Myocyte (in vitro differentiated cells): Measurements from ENCODE around the gene CDK5RAP3. TPM values are rescaled to one million over a fixed set of nuclear protein-coding genes. Genes with fewer than 3 reads are reported as not detected.

Source experiments
- DNase-seq: peaks from one replicate; pipeline ENCODE4 v3.0.0-alpha.2; 2012; ENCODE audit warnings: low read depth
- total RNA-seq: library from RNA; depleted of rRNA; stranded (reverse); fragments of >200 nt; gene quantifications from 2 replicates; pipeline ENCODE4 v1.2.3, GENCODE V29; 2014

Gene CDK5RAP3
- total RNA-seq, 1 donor from 2014 or later, result 105 TPM

DNA sequence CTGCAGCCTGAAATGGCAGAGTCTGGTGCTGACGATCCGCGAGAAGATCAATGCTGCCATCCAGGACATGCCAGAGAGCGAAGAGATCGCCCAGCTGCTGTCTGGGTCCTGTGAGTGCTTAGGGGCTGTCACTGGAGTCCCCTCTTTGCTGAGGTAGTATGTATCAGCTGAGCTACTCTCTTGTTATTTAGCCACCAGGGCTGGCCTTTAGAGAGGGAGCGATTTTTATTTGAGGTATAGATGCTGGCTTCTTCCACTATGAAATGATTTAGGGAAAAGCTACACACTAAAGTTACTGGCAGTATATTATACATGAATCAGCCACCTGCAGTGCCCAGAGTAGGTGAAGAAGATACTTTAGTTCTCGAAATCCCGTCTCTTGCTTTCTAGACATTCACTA lies 2.6 kb downstream of the CDK5RAP3 start:
- DNase-seq, result no peak

DNA sequence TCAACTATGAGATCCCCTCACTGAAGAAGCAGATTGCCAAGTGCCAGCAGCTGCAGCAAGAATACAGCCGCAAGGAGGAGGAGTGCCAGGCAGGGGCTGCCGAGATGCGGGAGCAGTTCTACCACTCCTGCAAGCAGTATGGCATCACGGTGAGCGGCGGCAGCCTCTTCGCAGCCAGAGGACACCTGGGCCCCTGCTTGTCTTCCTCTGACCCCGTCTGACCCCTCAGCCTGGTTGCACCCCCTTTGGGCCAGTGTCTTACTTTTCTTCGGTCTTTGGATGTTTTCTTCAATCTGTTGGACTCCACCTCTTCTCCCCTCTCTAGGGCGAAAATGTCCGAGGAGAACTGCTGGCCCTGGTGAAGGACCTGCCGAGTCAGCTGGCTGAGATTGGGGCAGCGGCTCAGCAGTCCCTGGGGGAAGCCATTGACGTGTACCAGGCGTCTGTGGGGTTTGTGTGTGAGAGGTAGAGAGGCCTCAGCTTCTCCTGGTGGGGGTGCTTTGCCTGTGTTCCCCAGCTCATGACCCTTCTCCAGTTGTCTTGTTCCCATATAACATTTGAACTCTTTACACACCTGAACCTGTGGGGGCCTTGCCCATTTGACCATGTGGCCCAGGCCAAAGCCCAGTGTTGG lies 4.4 kb downstream of the CDK5RAP3 start:
- DNase-seq, result no peak

DNA sequence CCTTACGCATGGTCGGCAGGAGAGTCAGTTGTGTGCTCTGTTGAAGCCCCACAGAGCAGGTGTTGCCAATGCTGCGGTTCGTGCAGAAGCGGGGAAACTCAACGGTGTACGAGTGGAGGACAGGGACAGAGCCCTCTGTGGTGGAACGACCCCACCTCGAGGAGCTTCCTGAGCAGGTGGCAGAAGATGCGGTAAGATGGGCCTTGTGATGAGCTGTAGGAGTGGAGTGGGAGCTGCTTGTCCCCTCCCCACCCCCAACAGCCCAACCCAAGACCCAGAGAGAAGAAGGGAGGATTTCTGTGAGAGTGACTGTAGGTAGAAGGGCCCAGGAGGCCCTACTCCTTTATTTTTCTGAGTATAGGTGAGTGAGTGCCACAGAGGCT lies 4.9 kb downstream of the CDK5RAP3 start:
- no peak for DNase-seq

DNA sequence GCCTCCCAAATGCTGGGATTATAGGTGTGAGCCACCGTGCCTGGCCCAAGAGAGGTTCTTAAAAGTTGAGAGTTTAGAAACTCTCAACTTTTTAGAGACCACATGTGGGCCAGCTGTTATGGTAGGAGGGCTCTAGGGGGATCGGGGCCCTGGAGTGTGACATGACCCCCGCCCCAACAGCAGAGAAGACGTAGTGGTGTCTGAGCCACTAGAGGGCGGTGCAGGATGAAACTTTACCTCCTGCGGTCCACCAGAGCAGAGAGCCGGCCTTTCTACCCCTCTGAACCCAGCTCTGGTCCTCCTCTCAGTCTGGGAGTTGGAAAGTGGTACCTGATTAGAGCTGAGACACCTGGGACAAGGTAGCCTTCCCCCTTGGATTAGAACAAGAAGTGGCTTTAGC lies 7.4 kb downstream of the CDK5RAP3 start:
- DNase-seq, result peak; percentile 74

DNA sequence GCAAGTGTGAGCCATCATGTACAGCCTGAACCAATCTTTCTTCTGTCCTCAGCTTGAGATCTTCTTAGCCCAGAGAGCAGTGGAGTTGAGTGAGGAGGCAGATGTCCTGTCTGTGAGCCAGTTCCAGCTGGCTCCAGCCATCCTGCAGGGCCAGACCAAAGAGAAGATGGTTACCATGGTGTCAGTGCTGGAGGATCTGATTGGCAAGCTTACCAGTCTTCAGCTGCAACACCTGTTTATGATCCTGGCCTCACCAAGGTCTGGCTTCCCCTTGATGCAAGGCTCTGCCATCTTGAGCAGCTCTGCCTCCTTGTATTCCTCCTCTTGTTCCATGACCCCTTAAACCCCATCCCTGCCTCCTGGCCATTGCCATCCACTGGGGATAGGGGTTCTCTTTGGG lies 9.6 kb downstream of the CDK5RAP3 start:
- no peak for DNase-seq

DNA sequence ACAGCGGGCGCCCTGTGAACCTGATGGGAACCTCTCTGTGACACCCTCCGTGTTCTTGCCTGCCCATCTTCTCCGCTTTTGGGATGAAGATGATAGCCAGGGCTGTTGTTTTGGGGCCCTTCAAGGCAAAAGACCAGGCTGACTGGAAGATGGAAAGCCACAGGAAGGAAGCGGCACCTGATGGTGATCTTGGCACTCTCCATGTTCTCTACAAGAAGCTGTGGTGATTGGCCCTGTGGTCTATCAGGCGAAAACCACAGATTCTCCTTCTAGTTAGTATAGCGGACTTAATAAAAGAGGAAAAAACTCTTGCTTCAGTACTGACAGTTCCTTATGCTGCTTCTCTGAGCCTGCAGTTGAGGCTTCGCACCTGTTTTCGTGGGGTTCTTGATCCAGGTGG lies 10.5 kb downstream of the CDK5RAP3 start:
- no peak for DNase-seq

DNA sequence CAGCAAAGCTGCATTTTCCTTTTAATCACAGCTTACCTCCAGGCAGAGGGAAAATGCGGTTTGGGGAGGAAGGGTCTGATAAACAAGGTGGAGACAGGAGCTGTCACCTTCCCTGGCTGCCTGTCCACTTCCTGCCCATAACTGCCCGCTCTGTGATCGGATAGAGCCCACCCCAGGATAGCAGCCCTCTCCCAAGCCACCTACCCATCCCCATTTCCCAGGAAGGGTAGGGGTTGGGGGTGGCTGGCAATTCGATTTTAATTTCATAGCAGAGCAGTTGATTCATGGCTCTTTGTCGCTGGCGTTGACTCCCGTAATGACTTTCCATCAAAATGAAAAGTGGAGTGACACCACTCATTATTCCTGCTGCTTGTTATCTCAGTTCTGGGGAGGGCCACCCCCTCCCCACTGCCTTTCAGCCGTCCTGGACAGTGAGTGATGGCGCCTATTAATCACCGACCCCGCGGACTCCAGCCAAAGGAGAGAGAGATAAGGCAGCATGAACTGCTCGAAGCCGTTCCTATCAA lies 11.2 kb downstream of the CDK5RAP3 start:
- no peak for DNase-seq

DNA sequence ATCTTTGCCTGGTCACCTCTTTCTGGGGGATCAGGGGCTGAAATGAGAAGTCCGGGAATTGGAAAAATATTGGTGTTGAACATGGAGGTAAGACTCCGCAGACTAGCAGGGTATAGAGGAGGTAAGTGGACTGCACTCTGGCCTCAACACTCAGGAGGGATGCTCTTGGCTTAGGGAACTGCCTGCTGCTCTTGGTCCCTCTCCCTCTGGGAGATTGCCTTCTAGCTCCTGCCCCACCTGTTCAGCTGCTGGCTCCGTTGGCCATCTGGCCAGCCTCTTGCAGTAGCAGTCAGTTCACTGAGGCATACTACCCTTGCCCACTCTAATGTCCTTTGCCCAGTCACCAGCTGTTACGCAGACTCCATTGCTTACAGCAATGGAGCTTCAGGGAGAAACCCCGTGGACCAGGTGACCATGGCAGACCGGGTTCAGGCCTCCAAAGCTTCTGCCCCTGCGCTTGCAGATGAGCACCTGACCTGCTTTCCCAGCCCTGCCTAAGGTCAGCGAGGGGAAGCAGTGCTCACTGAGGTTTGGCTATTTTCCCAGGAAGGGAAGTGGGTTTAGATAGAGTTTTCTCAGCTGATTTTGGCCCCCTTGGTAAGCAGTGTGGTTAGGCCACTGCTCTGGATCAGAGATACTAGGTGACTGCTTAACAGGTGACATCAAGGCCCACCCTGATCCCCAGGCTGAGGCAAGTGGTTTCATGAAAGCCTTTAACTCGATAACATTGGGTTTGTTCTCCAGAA lies 11.9 kb downstream of the CDK5RAP3 start:
- DNase-seq, result peak; percentile 78

DNA sequence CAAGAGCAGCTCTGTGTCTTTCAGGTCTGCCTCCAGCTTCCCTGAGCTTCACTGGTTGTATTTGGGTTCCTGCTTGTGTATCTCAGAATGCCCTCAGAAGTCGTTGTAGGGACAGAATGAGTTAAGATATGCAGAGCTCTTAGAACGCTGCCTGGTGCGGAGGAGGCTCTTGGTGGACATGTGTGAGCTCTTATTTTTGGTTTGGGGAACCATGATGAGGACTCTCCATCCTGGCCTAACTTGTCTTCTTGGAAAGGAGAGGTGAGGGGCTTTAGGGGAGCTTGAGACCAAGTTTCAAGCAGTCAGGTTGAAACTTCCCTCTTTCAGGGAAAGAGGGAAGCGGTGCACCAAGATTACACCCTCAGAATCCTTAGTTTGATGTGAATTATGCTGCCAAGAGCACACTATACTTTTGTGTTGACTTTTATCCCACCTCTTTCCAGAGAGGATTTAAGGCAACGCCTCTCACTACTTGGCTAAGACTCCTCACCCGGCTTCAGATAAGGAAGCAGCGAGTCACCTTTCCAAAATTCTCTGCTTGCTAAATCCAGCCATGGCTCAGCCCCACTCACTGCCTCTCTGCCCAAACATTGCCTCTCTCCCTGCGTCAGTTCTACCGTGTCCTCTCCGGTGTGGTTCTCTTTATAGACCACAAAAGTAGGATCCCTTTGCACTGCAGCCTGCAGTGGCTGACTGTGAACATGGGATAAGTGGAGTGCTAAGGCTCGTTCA lies 12.7 kb downstream of the CDK5RAP3 start:
- peak; percentile 87 for DNase-seq

DNA sequence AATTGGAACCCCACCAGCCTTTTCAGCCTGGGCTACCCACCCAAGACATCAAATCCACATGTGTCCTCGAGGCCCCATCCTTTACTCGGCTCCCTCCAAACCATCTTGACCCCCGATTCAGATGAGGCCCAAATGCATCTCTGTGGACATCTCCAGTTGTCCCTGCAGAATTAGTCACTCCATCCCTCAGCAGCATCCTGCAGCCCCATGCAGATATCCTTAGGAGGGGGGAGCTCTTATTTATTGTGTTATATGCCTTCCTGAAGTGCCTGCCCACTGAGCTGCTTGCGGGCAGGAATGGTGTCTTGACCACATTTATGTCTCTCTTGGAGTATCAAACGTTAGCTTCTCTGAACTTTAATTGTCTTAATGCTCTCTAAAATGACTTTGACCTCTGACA lies 15.6 kb downstream of the CDK5RAP3 start:
- DNase-seq, result no peak

DNA sequence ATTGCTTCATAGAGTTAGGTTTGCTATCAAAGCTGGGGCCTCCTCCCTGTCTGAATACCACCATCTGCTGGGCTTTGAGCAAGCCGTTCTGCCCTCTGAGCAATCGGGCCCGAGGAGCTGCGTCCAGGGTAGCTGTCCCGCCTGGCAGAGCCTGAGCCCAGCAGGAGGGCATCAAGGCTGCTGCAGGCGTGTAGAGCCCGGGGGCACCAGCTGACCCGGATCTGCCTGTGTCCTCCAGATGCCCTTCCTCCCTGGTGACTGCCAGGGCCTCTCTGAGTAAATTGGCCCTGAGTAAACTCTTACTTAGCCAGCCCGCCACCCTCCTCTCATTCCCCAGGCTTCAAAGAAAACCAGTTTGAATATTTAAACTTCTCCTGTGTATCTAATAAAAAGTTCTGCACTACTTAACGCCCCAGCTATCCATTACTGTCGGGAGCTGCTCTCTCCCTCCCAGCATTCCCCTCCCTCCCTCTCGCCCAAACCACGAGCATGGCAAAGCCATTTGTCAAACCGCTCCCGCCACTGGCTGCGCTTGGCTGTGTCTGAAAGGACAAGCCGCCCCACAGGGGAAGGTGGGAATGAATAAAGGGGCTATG lies 16.4 kb downstream of the CDK5RAP3 start:
- peak; percentile 78 for DNase-seq

DNA sequence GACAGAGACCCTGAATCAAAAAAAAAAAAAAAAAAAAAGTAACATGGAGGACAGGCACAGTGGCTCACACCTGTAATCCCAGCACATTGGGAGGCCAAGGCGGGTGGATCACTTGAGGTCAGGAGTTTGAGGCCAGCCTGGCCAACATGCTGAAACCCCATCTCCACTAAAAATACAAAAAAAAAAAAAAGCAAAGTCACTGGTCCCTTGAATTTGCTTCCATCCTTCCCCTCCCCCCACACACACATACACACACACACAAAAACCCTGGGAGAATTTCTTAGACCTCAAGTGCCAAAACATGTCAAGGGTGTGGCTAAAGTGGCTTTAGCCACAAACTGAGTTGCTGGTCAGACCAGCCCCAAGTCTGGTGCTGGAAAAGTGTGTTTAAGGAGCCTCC lies 17.5 kb downstream of the CDK5RAP3 start:
- DNase-seq, result peak; percentile 82

DNA sequence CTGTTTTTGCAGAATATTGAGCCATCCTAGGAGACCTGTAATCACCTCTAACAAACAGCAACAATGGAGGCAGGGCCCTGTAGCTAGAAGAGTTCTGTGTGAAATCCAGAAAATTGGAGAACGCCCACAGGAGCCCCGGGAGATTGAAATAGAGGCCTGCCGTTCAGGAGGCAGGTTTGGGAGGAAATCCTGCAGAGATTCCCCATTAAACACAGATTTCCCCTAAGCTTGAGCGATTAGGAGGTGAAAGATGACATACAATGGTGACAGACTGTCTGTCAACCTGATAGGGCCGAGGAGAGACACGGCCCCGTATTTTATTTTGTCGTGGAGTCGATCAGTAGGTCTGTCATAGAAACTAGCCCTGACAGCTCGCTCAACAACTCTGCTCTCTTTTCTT lies 18.2 kb downstream of the CDK5RAP3 start:
- DNase-seq, result no peak

DNA sequence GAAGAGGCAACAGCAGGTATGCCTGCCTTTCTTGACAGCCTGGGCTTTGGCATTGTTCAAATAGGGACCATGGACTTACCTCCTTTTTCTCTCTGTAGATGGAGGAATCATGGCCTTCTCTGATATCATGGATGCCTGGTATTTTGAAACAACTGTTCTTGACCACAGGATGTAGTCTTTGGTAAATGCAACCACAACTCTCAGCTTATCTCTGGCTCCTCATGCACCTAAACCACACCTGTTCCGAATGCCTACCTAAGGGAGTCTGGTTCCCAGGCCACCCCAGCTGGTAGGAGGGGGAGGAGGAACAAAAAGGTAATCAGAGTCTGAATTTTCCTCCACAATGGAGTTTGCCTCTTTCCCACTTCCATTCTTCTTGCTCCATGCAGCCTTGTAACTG lies 18.8 kb downstream of the CDK5RAP3 start:
- DNase-seq, result peak; percentile 87

DNA sequence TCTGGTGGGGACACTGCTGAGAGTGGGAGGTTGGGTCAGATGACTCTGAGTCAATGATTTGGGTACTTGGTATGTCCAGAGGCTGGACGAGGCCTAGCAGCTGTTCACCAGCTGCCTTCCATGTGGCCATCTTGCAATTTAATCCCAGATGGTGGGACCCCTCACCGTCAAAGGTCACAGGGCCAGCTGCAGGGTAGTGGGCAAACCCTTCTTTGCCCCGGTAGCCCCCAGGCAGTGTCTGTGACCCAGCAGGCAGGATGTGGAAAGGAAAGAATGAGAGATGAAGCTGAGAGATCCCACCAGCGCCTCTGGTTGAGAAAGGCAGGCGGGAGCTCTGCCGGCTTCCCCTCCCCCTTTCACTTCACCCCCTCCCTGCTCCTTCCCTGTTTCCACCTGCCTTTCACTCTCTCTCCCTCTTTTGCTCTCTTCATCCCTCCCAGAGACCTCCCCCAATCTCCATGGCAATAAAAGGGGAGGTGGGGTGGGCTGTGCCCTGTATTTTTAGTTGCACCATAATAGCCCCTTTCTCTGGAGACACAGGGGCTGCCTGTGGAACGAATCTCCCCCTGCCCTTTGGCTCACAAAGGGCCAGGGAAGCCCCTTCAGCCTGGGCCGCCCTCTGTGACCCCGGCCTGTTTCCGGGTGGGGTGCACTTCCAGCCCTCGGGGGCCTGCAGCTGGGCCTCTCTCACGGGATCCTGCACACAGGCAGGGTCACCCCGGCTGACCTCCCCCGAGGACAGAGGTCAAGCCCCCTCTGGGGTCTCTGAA lies 20.2 kb downstream of the CDK5RAP3 start:
- peak; percentile 96 for DNase-seq

DNA sequence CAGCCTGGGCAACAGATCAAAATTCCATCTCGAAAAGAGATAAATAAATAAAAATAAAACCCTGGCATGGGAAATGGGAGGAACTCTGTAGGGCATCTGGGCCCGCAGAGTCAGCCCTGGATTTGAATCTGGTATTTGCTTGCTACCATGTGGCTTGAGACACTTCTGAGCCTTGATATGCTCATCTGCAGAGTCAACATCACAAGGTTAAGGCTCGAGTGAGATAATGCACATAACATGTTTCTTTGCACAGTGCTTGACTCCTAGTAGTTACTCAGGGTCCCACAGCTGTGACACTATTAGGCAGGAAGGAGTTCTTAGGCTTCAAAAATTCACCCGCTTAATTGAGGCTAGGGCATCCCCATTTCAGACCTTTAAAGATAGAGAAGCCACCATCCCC lies 21.3 kb downstream of the CDK5RAP3 start:
- DNase-seq, result no peak

DNA sequence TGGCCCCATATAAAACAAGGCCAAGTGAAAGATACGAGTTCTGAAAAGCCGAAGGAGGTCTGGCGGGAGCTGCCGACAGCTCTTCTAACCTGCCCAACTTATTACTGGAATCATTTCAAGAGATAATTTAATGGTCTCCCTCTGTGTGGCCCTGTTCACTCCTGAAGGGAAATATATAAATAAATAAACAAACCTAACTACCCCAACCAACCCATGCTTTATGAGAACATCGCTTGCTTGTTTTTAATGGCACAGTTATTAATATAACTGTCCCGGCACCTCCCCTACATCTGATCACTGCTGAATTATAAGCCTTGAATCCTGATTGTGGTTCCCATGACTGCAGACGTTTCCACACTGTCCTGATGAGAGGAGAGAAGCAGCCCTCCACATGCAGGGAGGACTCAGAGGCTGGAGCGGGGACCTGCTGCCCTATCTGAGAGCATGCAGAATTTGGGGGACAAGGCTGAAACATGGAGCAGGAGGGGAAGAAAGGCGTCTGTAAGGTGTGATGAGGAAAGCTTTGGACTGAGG lies 22.2 kb downstream of the CDK5RAP3 start:
- DNase-seq, result no peak

DNA sequence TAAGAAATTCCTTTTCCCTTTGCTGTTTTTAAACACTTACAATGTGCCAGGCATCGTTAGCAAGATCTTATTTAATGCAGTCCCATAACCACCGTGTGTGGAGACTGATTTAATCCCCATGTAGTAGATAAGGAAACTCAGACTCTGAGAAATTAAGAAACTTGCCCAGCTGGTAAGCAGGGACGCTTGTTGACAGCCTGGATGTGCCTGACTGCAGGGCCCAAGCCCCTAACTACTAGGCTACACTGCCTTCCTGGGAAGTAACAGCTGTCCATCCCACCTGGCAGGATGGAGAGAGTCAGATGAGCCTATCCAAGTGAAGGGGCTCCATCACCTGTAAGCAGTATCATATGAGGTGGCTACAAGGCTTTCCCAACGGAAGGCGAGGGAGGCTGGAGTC lies 23.1 kb downstream of the CDK5RAP3 start:
- no peak for DNase-seq

DNA sequence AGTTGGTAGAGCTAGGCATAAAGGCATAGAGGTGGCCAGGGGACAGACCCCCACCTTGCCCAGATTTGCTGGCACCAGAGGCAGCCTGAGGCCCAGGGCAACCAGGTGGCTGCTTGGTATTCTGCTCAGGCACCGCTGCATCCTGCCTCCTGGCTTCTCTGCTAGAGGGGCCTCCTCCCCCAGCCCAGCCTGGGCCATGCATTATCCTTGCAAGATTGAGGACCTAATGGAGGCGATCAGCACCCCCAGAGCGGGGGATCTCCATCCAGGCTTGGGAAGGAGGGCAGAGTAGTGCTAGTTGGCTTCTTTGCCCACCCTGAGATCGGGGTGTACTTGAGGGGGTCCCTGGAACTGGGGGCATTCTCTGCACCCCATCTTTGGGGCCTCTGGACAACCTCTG lies 23.8 kb downstream of the CDK5RAP3 start:
- DNase-seq, result no peak

DNA sequence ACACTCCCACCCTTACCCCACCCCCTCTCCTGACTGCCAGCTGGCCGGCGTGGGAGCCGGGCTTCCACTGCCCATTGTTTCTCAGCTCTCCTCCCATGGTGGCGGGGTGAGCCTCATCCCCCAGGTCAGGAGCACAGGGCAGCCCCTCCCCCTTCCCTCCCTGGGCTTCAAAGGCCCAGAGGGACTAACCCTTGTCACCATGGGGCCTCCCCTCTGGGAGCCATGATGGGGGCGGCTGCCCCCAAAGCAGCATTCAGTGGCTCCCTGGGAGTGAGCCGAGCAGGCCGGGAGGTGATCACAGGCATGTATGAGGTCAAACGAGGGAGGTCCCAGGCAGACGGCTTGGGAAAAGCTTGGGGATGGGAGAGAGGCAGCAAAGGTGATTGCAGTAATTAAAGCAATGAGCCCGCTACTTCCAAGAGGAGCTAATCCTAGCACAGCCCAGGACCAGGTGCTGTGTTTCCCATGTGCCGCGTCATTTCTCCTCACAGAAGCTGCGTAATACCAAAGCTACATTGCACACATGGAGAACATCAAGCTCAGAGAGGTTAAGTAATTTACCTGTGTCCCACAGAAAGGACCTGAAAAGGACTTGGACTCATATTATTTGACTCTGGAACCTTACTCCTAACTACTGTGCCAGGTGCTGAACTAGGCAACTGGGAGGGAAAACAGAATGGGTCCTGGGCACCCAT lies 24.5 kb downstream of the CDK5RAP3 start:
- no peak for DNase-seq
